GM12878 (cell line): ENCODE measurements around the gene PSTPIP2. TPM values are rescaled to one million over a fixed set of nuclear protein-coding genes. Genes with fewer than 3 reads are reported as not detected.

Experiments
- BHLHE40 ChIP-seq, 2 experiments: fragments of 450-650 bp in 1 of 2; IDR thresholded peaks; 2 replicates each; pipeline ENCODE4 v1.6.1; 2011 to 2017; ENCODE audit warnings: low read depth in 2 of 2, borderline replicate concordance in 1 of 2, improper control_type of control experiment in 1 of 2, low read length in 1 of 2, mild to moderate bottlenecking in 1 of 2
- CBX5 ChIP-seq: sonication (generic); IDR thresholded peaks from 2 replicates; pipeline ENCODE4 v1.6.1; 2016; ENCODE audit warnings: low read depth, moderate library complexity, mild to moderate bottlenecking, inconsistent platforms
- EGR1 ChIP-seq, 2 experiments: IDR thresholded peaks; 1 replicate in 1 of 2; 2 replicates in 1 of 2; pipeline ENCODE4 v1.6.1; 2011 to 2012; ENCODE audit warnings: low read depth in 2 of 2, low read length in 2 of 2, borderline replicate concordance in 1 of 2, mild to moderate bottlenecking in 1 of 2, moderate library complexity in 1 of 2
- HDAC2 ChIP-seq: fragments of 200-600 bp; sonication (generic); IDR thresholded peaks from 2 replicates; pipeline ENCODE4 v1.6.1; 2017
- JUNB ChIP-seq: IDR thresholded peaks from 2 replicates; pipeline ENCODE4 v1.6.1; 2016; ENCODE audit warnings: antibody characterized with exemption, mild to moderate bottlenecking
- MYB ChIP-seq: fragments of 150-350 bp; IDR thresholded peaks from 2 replicates; pipeline ENCODE4 v1.6.1; 2014; ENCODE audit warnings: mild to moderate bottlenecking, low read depth, low read length, borderline replicate concordance
- SIX5 ChIP-seq: IDR thresholded peaks from 2 replicates; pipeline ENCODE4 v1.6.1; 2011; ENCODE audit warnings: mild to moderate bottlenecking, low read depth, low read length, moderate library complexity; ENCODE audit not compliant: severe bottlenecking
- SMARCA5 ChIP-seq: fragments of 450-650 bp; IDR thresholded peaks from 2 replicates; pipeline ENCODE4 v1.6.1; 2017; ENCODE audit warnings: mild to moderate bottlenecking
- SREBF2 ChIP-seq: IDR thresholded peaks from 2 replicates; pipeline ENCODE4 v1.6.1; 2012; ENCODE audit warnings: mild to moderate bottlenecking, low read length
- TBL1XR1 ChIP-seq: IDR thresholded peaks from 2 replicates; pipeline ENCODE4 v1.6.1; 2012; ENCODE audit warnings: low read depth, low read length, improper control_type of control experiment
- TCF12 ChIP-seq: IDR thresholded peaks from 2 replicates; pipeline ENCODE4 v1.6.1; 2011; ENCODE audit warnings: low read depth, mild to moderate bottlenecking, low read length
- YY1 ChIP-seq: IDR thresholded peaks from 2 replicates; pipeline ENCODE4 v1.6.1; 2011; ENCODE audit warnings: low read depth, mild to moderate bottlenecking, low read length
- ZBED1 ChIP-seq: IDR thresholded peaks from 2 replicates; pipeline ENCODE4 v1.6.1; 2016; ENCODE audit warnings: borderline replicate concordance
- ZNF207 ChIP-seq: fragments of 450-650 bp; IDR thresholded peaks from 2 replicates; pipeline ENCODE4 v1.6.1; 2014; ENCODE audit warnings: antibody characterized with exemption, mild to moderate bottlenecking, borderline replicate concordance
- polyA plus RNA-seq, 11 experiments: library from polyadenylated mRNA; depleted of rRNA in 4 of 11; unstranded in 6 of 11; stranded (reverse) in 5 of 11; fragments of >200 nt; fragmentation: Nextera tagmentation in 4 of 11; fragmentation: Illumina TruSeq in 1 of 11; extraction: Ambion mirVana in 4 of 11; extraction: Trizol in 1 of 11; gene quantifications; 1 replicate in 1 of 11; 2 replicates in 10 of 11; pipeline versions ENCODE4 v1.2.1 to v1.2.3, GENCODE V29; 2011 to 2016; ENCODE audit warnings: inconsistent platforms in 2 of 11, missing spikeins in 2 of 11, low read depth in 1 of 11
- total RNA-seq, 4 experiments: library from RNA; depleted of rRNA in 3 of 4; stranded (reverse); fragments of >200 nt in 3 of 4; fragmentation: Illumina TruSeq in 1 of 4; extraction: Trizol in 1 of 4; gene quantifications; 2 replicates each; pipeline versions ENCODE4 v1.2.1 to v1.2.3, GENCODE V29; 2013 to 2021
- TF ChIP-seq, protein P1 (sequence below): fragments of 450-650 bp; IDR thresholded peaks from 2 replicates; pipeline ENCODE4 v1.6.1; 2017; ENCODE audit warnings: borderline replicate concordance
- TF ChIP-seq, protein P2 (sequence below): fragments of 450-650 bp; IDR thresholded peaks from 2 replicates; pipeline ENCODE4 v1.6.1; 2016; ENCODE audit warnings: mild to moderate bottlenecking
- TF ChIP-seq, protein P3 (sequence below), 3 experiments: IDR thresholded peaks in 2 of 3; conservative IDR thresholded peaks in 1 of 3; 2 replicates each; pipeline ENCODE4 v1.5.1; 2011; ENCODE audit warnings: low read depth in 3 of 3, low read length in 3 of 3, mild to moderate bottlenecking in 3 of 3, control low read depth in 2 of 3, moderate library complexity in 2 of 3, inconsistent platforms in 1 of 3, mixed read lengths in 1 of 3; ENCODE audit not compliant: control insufficient read depth in 2 of 3, insufficient read depth in 1 of 3; ENCODE audit errors: extremely low read depth in 1 of 3
- TF ChIP-seq, protein P4 (sequence below): fragments of 150-350 bp; IDR thresholded peaks from 2 replicates; pipeline ENCODE4 v1.6.1; 2014; ENCODE audit warnings: mild to moderate bottlenecking, low read depth, low read length
- TF ChIP-seq, protein P5 (sequence below): fragments of 450-650 bp; IDR thresholded peaks from 2 replicates; pipeline ENCODE4 v1.6.1; 2016; ENCODE audit warnings: mild to moderate bottlenecking, moderate library complexity, borderline replicate concordance

PSTPIP2 gene
- total and polyA plus RNA-seq, 10 of the 15 experiments (the other 5 are each of a cell fraction or from before 2014, with no cell fraction given), result 0.69 to 38.4 (median 24.7) TPM

DNA sequence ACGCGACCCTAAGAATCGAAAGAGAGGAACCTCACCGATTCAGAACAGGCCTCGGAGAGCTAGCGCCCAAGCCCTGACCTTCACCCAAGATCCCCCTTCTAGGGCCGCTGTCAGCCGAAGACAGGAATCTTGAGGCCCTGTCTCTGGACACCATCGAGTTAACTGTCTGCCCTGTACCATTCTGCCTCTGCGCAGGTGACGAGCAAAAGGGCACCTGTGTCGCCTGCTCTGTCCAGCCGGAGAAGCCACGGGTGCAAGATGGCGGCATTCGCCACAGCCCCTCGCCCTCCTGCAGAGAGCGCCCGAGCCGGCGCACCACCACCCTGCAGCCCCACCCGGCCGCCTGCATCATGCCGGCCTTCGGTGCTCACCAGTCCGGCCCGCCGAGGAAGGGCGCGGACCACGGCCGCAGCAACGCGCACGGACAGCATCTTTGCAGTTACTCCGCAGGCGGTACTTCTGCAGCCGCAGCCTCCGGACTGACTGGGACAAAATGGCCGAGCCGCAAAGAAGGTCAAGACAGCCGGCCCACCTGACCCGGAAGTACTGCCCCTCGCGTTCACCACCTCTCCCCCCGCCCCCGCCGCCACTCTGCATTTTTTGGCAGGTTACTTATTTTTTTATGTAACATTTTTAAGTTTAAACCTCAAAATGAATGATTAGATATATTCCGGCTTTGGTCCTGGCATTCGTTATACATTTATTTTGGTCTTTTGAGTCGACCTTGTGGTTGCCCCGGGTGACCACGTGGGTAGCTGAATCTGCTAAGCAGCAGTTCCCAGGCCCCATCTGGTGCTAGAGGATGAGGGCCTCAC is 25.9 kb upstream of the PSTPIP2 start, which contains the start of gene ATP5F1A (continued):
- TF ChIP-seq, protein P1, sequence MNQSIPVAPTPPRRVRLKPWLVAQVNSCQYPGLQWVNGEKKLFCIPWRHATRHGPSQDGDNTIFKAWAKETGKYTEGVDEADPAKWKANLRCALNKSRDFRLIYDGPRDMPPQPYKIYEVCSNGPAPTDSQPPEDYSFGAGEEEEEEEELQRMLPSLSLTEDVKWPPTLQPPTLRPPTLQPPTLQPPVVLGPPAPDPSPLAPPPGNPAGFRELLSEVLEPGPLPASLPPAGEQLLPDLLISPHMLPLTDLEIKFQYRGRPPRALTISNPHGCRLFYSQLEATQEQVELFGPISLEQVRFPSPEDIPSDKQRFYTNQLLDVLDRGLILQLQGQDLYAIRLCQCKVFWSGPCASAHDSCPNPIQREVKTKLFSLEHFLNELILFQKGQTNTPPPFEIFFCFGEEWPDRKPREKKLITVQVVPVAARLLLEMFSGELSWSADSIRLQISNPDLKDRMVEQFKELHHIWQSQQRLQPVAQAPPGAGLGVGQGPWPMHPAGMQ, result no peak
- TF ChIP-seq, protein P2, sequence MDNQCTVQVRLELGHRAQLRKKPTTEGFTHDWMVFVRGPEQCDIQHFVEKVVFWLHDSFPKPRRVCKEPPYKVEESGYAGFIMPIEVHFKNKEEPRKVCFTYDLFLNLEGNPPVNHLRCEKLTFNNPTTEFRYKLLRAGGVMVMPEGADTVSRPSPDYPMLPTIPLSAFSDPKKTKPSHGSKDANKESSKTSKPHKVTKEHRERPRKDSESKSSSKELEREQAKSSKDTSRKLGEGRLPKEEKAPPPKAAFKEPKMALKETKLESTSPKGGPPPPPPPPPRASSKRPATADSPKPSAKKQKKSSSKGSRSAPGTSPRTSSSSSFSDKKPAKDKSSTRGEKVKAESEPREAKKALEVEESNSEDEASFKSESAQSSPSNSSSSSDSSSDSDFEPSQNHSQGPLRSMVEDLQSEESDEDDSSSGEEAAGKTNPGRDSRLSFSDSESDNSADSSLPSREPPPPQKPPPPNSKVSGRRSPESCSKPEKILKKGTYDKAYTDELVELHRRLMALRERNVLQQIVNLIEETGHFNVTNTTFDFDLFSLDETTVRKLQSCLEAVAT, result no peak; the same call in 1 of the 2 replicates
- TF ChIP-seq MYB, result no peak
- TF ChIP-seq ZBED1, result 0 out of 2 replicates have a peak, but pooled peaks have one; percentile 49
- TF ChIP-seq ZNF207, result 0 out of 2 replicates have a peak, but pooled peaks have one; percentile 41
- no peak for TF ChIP-seq TBL1XR1
- peak in 1 of 2 experiments; percentile 23; a peak in 1 of 3 replicates for TF ChIP-seq EGR1 (IDR thresholded peaks at IDR 0.05; ENCODE audit: borderline replicate concordance in 1 of 2, low read depth in 2 of 2, low read length in 2 of 2)
- TF ChIP-seq SIX5, result no peak
- peak in 1 of 2 experiments; percentile 47; a peak in 1 of 4 replicates for TF ChIP-seq BHLHE40 (IDR thresholded peaks at IDR 0.05; ENCODE audit: borderline replicate concordance in 1 of 2, low read depth in 2 of 2, low read length in 1 of 2)
- TF ChIP-seq SMARCA5, result peak; percentile 47; the same call in 1 of the 2 replicates
- TF ChIP-seq, protein P3, sequence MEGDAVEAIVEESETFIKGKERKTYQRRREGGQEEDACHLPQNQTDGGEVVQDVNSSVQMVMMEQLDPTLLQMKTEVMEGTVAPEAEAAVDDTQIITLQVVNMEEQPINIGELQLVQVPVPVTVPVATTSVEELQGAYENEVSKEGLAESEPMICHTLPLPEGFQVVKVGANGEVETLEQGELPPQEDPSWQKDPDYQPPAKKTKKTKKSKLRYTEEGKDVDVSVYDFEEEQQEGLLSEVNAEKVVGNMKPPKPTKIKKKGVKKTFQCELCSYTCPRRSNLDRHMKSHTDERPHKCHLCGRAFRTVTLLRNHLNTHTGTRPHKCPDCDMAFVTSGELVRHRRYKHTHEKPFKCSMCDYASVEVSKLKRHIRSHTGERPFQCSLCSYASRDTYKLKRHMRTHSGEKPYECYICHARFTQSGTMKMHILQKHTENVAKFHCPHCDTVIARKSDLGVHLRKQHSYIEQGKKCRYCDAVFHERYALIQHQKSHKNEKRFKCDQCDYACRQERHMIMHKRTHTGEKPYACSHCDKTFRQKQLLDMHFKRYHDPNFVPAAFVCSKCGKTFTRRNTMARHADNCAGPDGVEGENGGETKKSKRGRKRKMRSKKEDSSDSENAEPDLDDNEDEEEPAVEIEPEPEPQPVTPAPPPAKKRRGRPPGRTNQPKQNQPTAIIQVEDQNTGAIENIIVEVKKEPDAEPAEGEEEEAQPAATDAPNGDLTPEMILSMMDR (IDR thresholded peaks at IDR 0.05 in 2 of 3, conservative IDR thresholded peaks at IDR 0.05 in 1 of 3; ENCODE audit: control insufficient read depth in 2 of 3, extremely low read depth in 1 of 3, insufficient read depth in 1 of 3, low read depth in 3 of 3, low read length in 3 of 3), result no peak
- no peak for TF ChIP-seq TCF12
- TF ChIP-seq, protein P4, sequence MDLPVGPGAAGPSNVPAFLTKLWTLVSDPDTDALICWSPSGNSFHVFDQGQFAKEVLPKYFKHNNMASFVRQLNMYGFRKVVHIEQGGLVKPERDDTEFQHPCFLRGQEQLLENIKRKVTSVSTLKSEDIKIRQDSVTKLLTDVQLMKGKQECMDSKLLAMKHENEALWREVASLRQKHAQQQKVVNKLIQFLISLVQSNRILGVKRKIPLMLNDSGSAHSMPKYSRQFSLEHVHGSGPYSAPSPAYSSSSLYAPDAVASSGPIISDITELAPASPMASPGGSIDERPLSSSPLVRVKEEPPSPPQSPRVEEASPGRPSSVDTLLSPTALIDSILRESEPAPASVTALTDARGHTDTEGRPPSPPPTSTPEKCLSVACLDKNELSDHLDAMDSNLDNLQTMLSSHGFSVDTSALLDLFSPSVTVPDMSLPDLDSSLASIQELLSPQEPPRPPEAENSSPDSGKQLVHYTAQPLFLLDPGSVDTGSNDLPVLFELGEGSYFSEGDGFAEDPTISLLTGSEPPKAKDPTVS, result no peak
- peak; percentile 95 for TF ChIP-seq YY1
- no peak for TF ChIP-seq HDAC2
- TF ChIP-seq, protein P5, sequence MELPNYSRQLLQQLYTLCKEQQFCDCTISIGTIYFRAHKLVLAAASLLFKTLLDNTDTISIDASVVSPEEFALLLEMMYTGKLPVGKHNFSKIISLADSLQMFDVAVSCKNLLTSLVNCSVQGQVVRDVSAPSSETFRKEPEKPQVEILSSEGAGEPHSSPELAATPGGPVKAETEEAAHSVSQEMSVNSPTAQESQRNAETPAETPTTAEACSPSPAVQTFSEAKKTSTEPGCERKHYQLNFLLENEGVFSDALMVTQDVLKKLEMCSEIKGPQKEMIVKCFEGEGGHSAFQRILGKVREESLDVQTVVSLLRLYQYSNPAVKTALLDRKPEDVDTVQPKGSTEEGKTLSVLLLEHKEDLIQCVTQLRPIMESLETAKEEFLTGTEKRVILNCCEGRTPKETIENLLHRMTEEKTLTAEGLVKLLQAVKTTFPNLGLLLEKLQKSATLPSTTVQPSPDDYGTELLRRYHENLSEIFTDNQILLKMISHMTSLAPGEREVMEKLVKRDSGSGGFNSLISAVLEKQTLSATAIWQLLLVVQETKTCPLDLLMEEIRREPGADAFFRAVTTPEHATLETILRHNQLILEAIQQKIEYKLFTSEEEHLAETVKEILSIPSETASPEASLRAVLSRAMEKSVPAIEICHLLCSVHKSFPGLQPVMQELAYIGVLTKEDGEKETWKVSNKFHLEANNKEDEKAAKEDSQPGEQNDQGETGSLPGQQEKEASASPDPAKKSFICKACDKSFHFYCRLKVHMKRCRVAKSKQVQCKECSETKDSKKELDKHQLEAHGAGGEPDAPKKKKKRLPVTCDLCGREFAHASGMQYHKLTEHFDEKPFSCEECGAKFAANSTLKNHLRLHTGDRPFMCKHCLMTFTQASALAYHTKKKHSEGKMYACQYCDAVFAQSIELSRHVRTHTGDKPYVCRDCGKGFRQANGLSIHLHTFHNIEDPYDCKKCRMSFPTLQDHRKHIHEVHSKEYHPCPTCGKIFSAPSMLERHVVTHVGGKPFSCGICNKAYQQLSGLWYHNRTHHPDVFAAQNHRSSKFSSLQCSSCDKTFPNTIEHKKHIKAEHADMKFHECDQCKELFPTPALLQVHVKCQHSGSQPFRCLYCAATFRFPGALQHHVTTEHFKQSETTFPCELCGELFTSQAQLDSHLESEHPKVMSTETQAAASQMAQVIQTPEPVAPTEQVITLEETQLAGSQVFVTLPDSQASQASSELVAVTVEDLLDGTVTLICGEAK, result peak; percentile 71
- no peak for TF ChIP-seq JUNB
- TF ChIP-seq CBX5, result no peak
- no peak for TF ChIP-seq SREBF2
